HUES6 (cell line): Measurements from ENCODE around the gene STT3B.
A peak's percentile ranks its signal among the peaks of the same experiment; 100 is the strongest.

ENCODE experiments used
- H3K27ac ChIP-seq: 2 replicates; pipeline ENCODE4 v1.7.0; 2013; ENCODE audit warnings: low read depth, mild to moderate bottlenecking, low read length, inconsistent platforms
- H3K27me3 ChIP-seq: 2 replicates; pipeline ENCODE4 v1.6.1; 2013; ENCODE audit warnings: low read length; ENCODE audit not compliant: control insufficient read depth, insufficient read depth
- H3K36me3 ChIP-seq: 2 replicates; pipeline ENCODE4 v1.6.1; 2013; ENCODE audit warnings: low read length; ENCODE audit not compliant: control insufficient read depth, insufficient read depth
- H3K4me1 ChIP-seq: 2 replicates; pipeline ENCODE4 v1.6.1; 2013; ENCODE audit warnings: low read length; ENCODE audit not compliant: control insufficient read depth, insufficient read depth
- H3K4me3 ChIP-seq: 2 replicates; pipeline ENCODE4 v1.5.1; 2013; ENCODE audit warnings: low read depth, low read length
- H3K9ac ChIP-seq: one replicate; pipeline ENCODE4 v1.6.1; 2013; ENCODE audit warnings: mild to moderate bottlenecking, low read length
- H3K9me3 ChIP-seq: 2 replicates; pipeline ENCODE4 v1.6.1; 2013; ENCODE audit warnings: low read depth, low read length; ENCODE audit not compliant: control insufficient read depth, insufficient read depth

Gene STT3B

GRCh38 chr3:31532587-31533168, at the start of gene STT3B:
Gene STT3B, plus strand, starts transcription at chr3:31532925. Its CDS starts 74 bp downstream, at chr3:31532999.
- peaks cover 27% of the 10 kb centered on the region for H3K4me1 ChIP-seq

GRCh38 chr3:31483776-31484175, 48.9 kb upstream of the STT3B start:
- Histone ChIP-seq H3K36me3 (no peaks in the 10 kb centered on the region), H3K9ac (no peak overlapping the region), H3K9me3 (peaks cover 6% of the 10 kb centered on the region; the same call in 1 of the 2 replicates), H3K27me3 (no peaks in the 10 kb centered on the region), H3K4me1 (no peaks in the 10 kb centered on the region), H3K27ac (no peak overlapping the region), H3K4me3 (no peak overlapping the region)

More at GRCh38 chr3:31532587-31533168, at the start of gene STT3B:
- Histone ChIP-seq H3K9ac (peak within 1 kb of the TSS; percentile 95), H3K4me3 (peak within 1 kb of the TSS; percentile 66), H3K27me3 (0 out of 2 replicates have a peak, but pooled peaks cover 3% of the 10 kb centered on the region), H3K27ac (peak within 1 kb of the TSS; percentile 92), H3K9me3 (no peaks in the 10 kb centered on the region), H3K36me3 (no peaks in the 10 kb centered on the region)

- H3K27me3 ChIP-seq, result no peaks in the 10 kb centered on the region
- H3K27ac ChIP-seq, result no peak overlapping the region
- H3K9ac ChIP-seq, result no peak overlapping the region
- H3K4me3 ChIP-seq, result no peak overlapping the region
- H3K36me3 ChIP-seq, result no peaks in the 10 kb centered on the region
- no peaks in the 10 kb centered on the region for H3K9me3 ChIP-seq
- H3K4me1 ChIP-seq, result no peaks in the 10 kb centered on the region
These were observed 47.5 kb upstream of the STT3B start for GRCh38 chr3:31485196-31485595.

GRCh38 chr3:31486865-31487533, 45.7 kb upstream of the STT3B start:
- H3K9ac ChIP-seq, result no peak overlapping the region
- H3K4me1 ChIP-seq, result no peaks in the 10 kb centered on the region
- no peak overlapping the region for H3K27ac ChIP-seq
- H3K9me3 ChIP-seq, result peaks cover 6% of the 10 kb centered on the region
- H3K36me3 ChIP-seq, result no peaks in the 10 kb centered on the region
- H3K4me3 ChIP-seq, result no peak overlapping the region
- H3K27me3 ChIP-seq, result no peaks in the 10 kb centered on the region

- Histone ChIP-seq H3K36me3 (no peaks in the 10 kb centered on the region), H3K27ac (no peak overlapping the region), H3K4me1 (no peaks in the 10 kb centered on the region), H3K9ac (no peak overlapping the region), H3K4me3 (no peak overlapping the region), H3K27me3 (no peaks in the 10 kb centered on the region), H3K9me3 (peaks cover 9% of the 10 kb centered on the region)
These were observed 44.2 kb upstream of the STT3B start for GRCh38 chr3:31488475-31489017.

GRCh38 chr3:31490502-31490901, 42.2 kb upstream of the STT3B start:
- Histone ChIP-seq H3K9me3 (peaks cover 9% of the 10 kb centered on the region), H3K27me3 (no peaks in the 10 kb centered on the region), H3K4me1 (no peaks in the 10 kb centered on the region), H3K9ac (no peak overlapping the region), H3K36me3 (no peaks in the 10 kb centered on the region), H3K4me3 (no peak overlapping the region), H3K27ac (no peak overlapping the region)

- Histone ChIP-seq H3K4me3 (no peak overlapping the region), H3K27me3 (no peaks in the 10 kb centered on the region), H3K9me3 (peaks cover 9% of the 10 kb centered on the region), H3K9ac (no peak overlapping the region), H3K36me3 (no peaks in the 10 kb centered on the region), H3K27ac (no peak overlapping the region), H3K4me1 (no peaks in the 10 kb centered on the region)
These were observed 41.1 kb upstream of the STT3B start for GRCh38 chr3:31491660-31492059.

- Histone ChIP-seq H3K36me3 (no peaks in the 10 kb centered on the region), H3K9ac (no peak overlapping the region), H3K4me1 (no peaks in the 10 kb centered on the region), H3K4me3 (no peak overlapping the region), H3K9me3 (peaks cover 9% of the 10 kb centered on the region), H3K27me3 (no peaks in the 10 kb centered on the region), H3K27ac (no peak overlapping the region)
These were observed 39.6 kb upstream of the STT3B start for GRCh38 chr3:31493149-31493548.

- Histone ChIP-seq H3K4me3 (no peak overlapping the region), H3K27ac (no peak overlapping the region), H3K9me3 (peaks cover 2% of the 10 kb centered on the region; the same call in 1 of the 2 replicates), H3K4me1 (no peaks in the 10 kb centered on the region), H3K9ac (no peak overlapping the region), H3K36me3 (no peaks in the 10 kb centered on the region), H3K27me3 (no peaks in the 10 kb centered on the region)
These were observed 36.6 kb upstream of the STT3B start for GRCh38 chr3:31495971-31496665.

GRCh38 chr3:31498791-31499190, 33.9 kb upstream of the STT3B start:
- no peaks in the 10 kb centered on the region; the same call in 1 of the 2 replicates for H3K9me3 ChIP-seq
- no peaks in the 10 kb centered on the region for H3K27me3 ChIP-seq
- no peak overlapping the region for H3K4me3 ChIP-seq
- no peak overlapping the region for H3K27ac ChIP-seq
- peaks cover 2% of the 10 kb centered on the region; the same call in 1 of the 2 replicates for H3K4me1 ChIP-seq
- H3K9ac ChIP-seq, result no peak overlapping the region
- no peaks in the 10 kb centered on the region for H3K36me3 ChIP-seq

- no peaks in the 10 kb centered on the region; the same call in 1 of the 2 replicates for H3K9me3 ChIP-seq
These were observed 33.4 kb upstream of the STT3B start for GRCh38 chr3:31499281-31499680.

More at GRCh38 chr3:31499281-31499680, 33.4 kb upstream of the STT3B start:
- Histone ChIP-seq H3K27me3 (no peaks in the 10 kb centered on the region), H3K9ac (no peak overlapping the region), H3K27ac (no peak overlapping the region), H3K4me3 (no peak overlapping the region), H3K4me1 (peaks cover 2% of the 10 kb centered on the region; the same call in 1 of the 2 replicates), H3K36me3 (no peaks in the 10 kb centered on the region)
